Measurements from ENCODE around the gene BCR.
"Not testable (repeated sequence)": the region's sequence is repeated elsewhere in the genome, so short reads cannot be mapped to it uniquely, and the experiment has no call there.

BCR gene

GRCh38 chr22:23322497-23323080 is 142.3 kb downstream of the BCR start:
- not testable (repeated sequence) for DNase-seq

- DNase-seq: not testable (repeated sequence)
These were observed 143.8 kb downstream of the BCR start for GRCh38 chr22:23323960-23324688.

- DNase-seq: no peak
These were observed 144.9 kb downstream of the BCR start for GRCh38 chr22:23325183-23325582.

GRCh38 chr22:23333822-23334221 is 153.5 kb downstream of the BCR start:
- DNase-seq: not testable (repeated sequence)

GRCh38 chr22:23337672-23338071 is 157.4 kb downstream of the BCR start:
- DNase-seq: not testable (repeated sequence)

GRCh38 chr22:23341942-23342695 is 161.8 kb downstream of the BCR start:
- not testable (repeated sequence) for DNase-seq

GRCh38 chr22:23351321-23351720 is 171.0 kb downstream of the BCR start:
- no peak for DNase-seq

GRCh38 chr22:23353004-23353403 is 172.7 kb downstream of the BCR start:
- no peak for DNase-seq

- DNase-seq: no peak
These were observed 173.4 kb downstream of the BCR start for GRCh38 chr22:23353696-23354095.

GRCh38 chr22:23356094-23356493 is 175.8 kb downstream of the BCR start:
- no peak for DNase-seq

GRCh38 chr22:23357053-23357452 is 176.7 kb downstream of the BCR start:
- no peak for DNase-seq

GRCh38 chr22:23359583-23360123 is 179.3 kb downstream of the BCR start:
- no peak for DNase-seq

GRCh38 chr22:23361676-23362075 is 181.4 kb downstream of the BCR start:
- no peak for DNase-seq

- no peak for DNase-seq
These were observed 183.4 kb downstream of the BCR start for GRCh38 chr22:23363683-23364082.

- DNase-seq: no peak
These were observed 184.1 kb downstream of the BCR start for GRCh38 chr22:23364389-23364788.

GRCh38 chr22:23365524-23365923 is 185.2 kb downstream of the BCR start:
- DNase-seq: no peak

- no peak for DNase-seq
These were observed 185.7 kb downstream of the BCR start for GRCh38 chr22:23365961-23366360.

GRCh38 chr22:23367196-23367595 is 186.9 kb downstream of the BCR start:
- not testable (repeated sequence) for DNase-seq

All from NCI-H1694 (cell line).